HCT116 (cell line): Measurements from ENCODE around the gene XAGE1B. TPM values are rescaled to one million over a fixed set of nuclear protein-coding genes. Genes with fewer than 3 reads are reported as not detected.

ENCODE experiments used
- ATAC-seq: fragments of 200-7000 bp; cut with Tn5 transposase; 2 replicates; pipeline ENCODE4 v1.9.1; 2020; ENCODE audit warnings: mild to moderate bottlenecking, moderate library complexity
- BruUV-seq: library from RNA; stranded (reverse); fragments of 400-500 nt; replicated peaks from 2 replicates; lab custom pipeline; 2021; lab: Mats Ljungman, UMichigan
- CTCF ChIA-PET: fragments of 300-600 bp; sonication (Branson Sonifier 250); formaldehyde crosslinking; loops from one replicate; lab custom pipeline; 2021; ENCODE audit warnings: antibody characterized with exemption; lab: Charles Lee
- POLR2A ChIA-PET: fragments of 300-600, 350-600 bp; sonication (Branson Sonifier 250); formaldehyde crosslinking; loops from one replicate; lab custom pipeline; 2021; ENCODE audit warnings: antibody characterized with exemption; lab: Charles Lee
- RAD21 ChIA-PET, 2 experiments: fragments of 300-600 bp; sonication (Branson Sonifier 250); formaldehyde crosslinking; loops; one replicate each; lab custom pipeline; 2023; ENCODE audit warnings: low total read pairs in 2 of 2; ENCODE audit not compliant: uncharacterized antibody in 2 of 2, unreplicated experiment in 2 of 2, low non-redundant PET in 1 of 2; lab: Charles Lee
- DNase-seq: peaks from one replicate; pipeline ENCODE4 v3.0.0-alpha.2; 2010; ENCODE audit warnings: low read depth, low spot score
- H2AFZ ChIP-seq: fragments of 200-600 bp; shearing (Covaris generic), sonication (generic); 2 replicates; pipeline ENCODE4 v1.6.1; 2017; ENCODE audit warnings: low read depth, mixed run types, mixed read lengths, antibody characterized with exemption, low read length; ENCODE audit not compliant: poor library complexity, severe bottlenecking
- H3K27ac ChIP-seq: 2 replicates; pipeline ENCODE4 v1.5.1; 2012; ENCODE audit warnings: low read depth, low read length
- H3K27me3 ChIP-seq: fragments of 200-600 bp; sonication (generic); 2 replicates; pipeline ENCODE4 v1.6.1; 2016; ENCODE audit warnings: mixed run types, low read length, mixed read lengths; ENCODE audit not compliant: insufficient read depth
- H3K36me3 ChIP-seq, 2 experiments: fragments of 200-500 bp in 1 of 2; fragments of 200-600 bp in 1 of 2; sonication (Bioruptor generic) in 1 of 2; sonication (generic) in 1 of 2; 2 replicates each; pipeline versions ENCODE4 v1.5.1 to v1.6.1; 2014 to 2016; ENCODE audit warnings: low read length in 2 of 2, inconsistent platforms in 1 of 2, mixed read lengths in 1 of 2, mixed run types in 1 of 2; ENCODE audit not compliant: insufficient read depth in 2 of 2, control insufficient read depth in 1 of 2
- H3K4me1 ChIP-seq, 2 experiments: fragments of 200-600 bp in 1 of 2; sonication (generic) in 1 of 2; 2 replicates each; pipeline versions ENCODE4 v1.5.1 to v1.6.1; 2012 to 2017; ENCODE audit warnings: low read length in 2 of 2, inconsistent platforms in 1 of 2, mild to moderate bottlenecking in 1 of 2, mixed read lengths in 1 of 2, mixed run types in 1 of 2, moderate library complexity in 1 of 2; ENCODE audit not compliant: insufficient read depth in 2 of 2, control insufficient read depth in 1 of 2
- H3K4me2 ChIP-seq: fragments of 200-600 bp; sonication (generic); 2 replicates; pipeline ENCODE4 v1.6.1; 2017; ENCODE audit warnings: mixed run types, low read length, mixed read lengths
- H3K4me3 ChIP-seq, 2 experiments: fragments of 200-600 bp in 1 of 2; sonication (generic) in 1 of 2; replicated peaks in 1 of 2; 2 replicates each; pipeline ENCODE4 v1.5.1; 2011 to 2016; ENCODE audit warnings: low read length in 2 of 2, control low read depth in 1 of 2, low read depth in 1 of 2, mild to moderate bottlenecking in 1 of 2, mixed read lengths in 1 of 2, mixed run types in 1 of 2
- H3K79me2 ChIP-seq: fragments of 200-600 bp; sonication (generic); 2 replicates; pipeline ENCODE4 v1.6.1; 2017; ENCODE audit warnings: mild to moderate bottlenecking, mixed run types, low read length, moderate library complexity, mixed read lengths; ENCODE audit not compliant: insufficient read depth
- H3K9ac ChIP-seq: fragments of 200-600 bp; sonication (generic); 2 replicates; pipeline ENCODE4 v1.6.1; 2016; ENCODE audit warnings: low read length, mixed read lengths
- H3K9me2 ChIP-seq: fragments of 200-600 bp; sonication (generic), shearing (Covaris generic); 2 replicates; pipeline ENCODE4 v1.6.1; 2017; ENCODE audit warnings: mixed run types, mild to moderate bottlenecking, moderate library complexity; ENCODE audit not compliant: insufficient read depth
- H3K9me3 ChIP-seq, 2 experiments: fragments of 200-500 bp in 1 of 2; fragments of 200-600 bp in 1 of 2; sonication (Bioruptor generic) in 1 of 2; sonication (generic) in 1 of 2; 2 replicates each; pipeline ENCODE4 v1.6.1; 2014 to 2017; ENCODE audit warnings: low read length in 2 of 2, mixed read lengths in 2 of 2, inconsistent platforms in 1 of 2, low read depth in 1 of 2, mild to moderate bottlenecking in 1 of 2, mixed run types in 1 of 2, moderate library complexity in 1 of 2; ENCODE audit not compliant: control insufficient read depth in 1 of 2, insufficient read depth in 1 of 2
- H4K20me1 ChIP-seq: fragments of 200-600 bp; sonication (generic), shearing (Covaris generic); 2 replicates; pipeline ENCODE4 v1.6.1; 2017; ENCODE audit warnings: mixed run types, mild to moderate bottlenecking, moderate library complexity; ENCODE audit not compliant: insufficient read depth
- CBX3 ChIP-seq: IDR thresholded peaks from 2 replicates; pipeline ENCODE4 v1.6.1; 2012; ENCODE audit warnings: low read depth
- EGR1 ChIP-seq: IDR thresholded peaks from 2 replicates; pipeline ENCODE4 v1.6.1; 2012; ENCODE audit warnings: low read depth
- EZH2 ChIP-seq: fragments of 200-600 bp; sonication (generic); IDR thresholded peaks from 2 replicates; pipeline ENCODE4 v1.6.1; 2017; ENCODE audit warnings: antibody characterized with exemption, mixed run types
- EZH2phosphoT487 ChIP-seq: fragments of 200-600 bp; IDR thresholded peaks from 2 replicates; pipeline ENCODE4 v1.6.1; 2018; ENCODE audit warnings: antibody characterized with exemption, borderline replicate concordance
- FOSL1 ChIP-seq: IDR thresholded peaks from 2 replicates; pipeline ENCODE4 v1.6.1; 2012; ENCODE audit warnings: low read depth
- POLR2AphosphoS5 ChIP-seq: IDR thresholded peaks from 2 replicates; pipeline ENCODE4 v1.6.1; 2011; ENCODE audit warnings: mild to moderate bottlenecking, low read depth, low read length, moderate library complexity
- SIN3A ChIP-seq: IDR thresholded peaks from 2 replicates; pipeline ENCODE4 v1.6.1; 2012; ENCODE audit warnings: low read depth
- SP1 ChIP-seq: IDR thresholded peaks from 2 replicates; pipeline ENCODE4 v1.6.1; 2012; ENCODE audit warnings: low read depth
- TCF7L2 ChIP-seq: IDR thresholded peaks from 2 replicates; pipeline ENCODE4 v1.7.0; 2011; ENCODE audit warnings: borderline replicate concordance, inconsistent platforms; ENCODE audit not compliant: insufficient read depth, insufficient read length; ENCODE audit errors: extremely low read depth
- ZFX ChIP-seq: fragments of 450-650 bp; IDR thresholded peaks from 2 replicates; pipeline ENCODE4 v1.6.1; 2017
- intact Hi-C: fragments of 100-400 bp; cut with micrococcal nuclease; formaldehyde crosslinking; loops from 2 replicates; pipeline ENCODE4 v1.10.0; 2022
- total RNA-seq: library from RNA; stranded (reverse); gene quantifications from one replicate; pipeline ENCODE4 v1.2.1, GENCODE V29; 2021; ENCODE audit not compliant: unreplicated experiment
- TF ChIP-seq, protein P1 (sequence below): IDR thresholded peaks from 2 replicates; pipeline ENCODE4 v1.6.1; 2012; ENCODE audit warnings: low read depth
- TF ChIP-seq, protein P2 (sequence below): IDR thresholded peaks from 2 replicates; pipeline ENCODE4 v1.6.1; 2012
- TF ChIP-seq, protein P3 (sequence below): IDR thresholded peaks from 2 replicates; pipeline ENCODE4 v1.6.1; 2011; ENCODE audit warnings: mild to moderate bottlenecking, low read length, moderate library complexity; ENCODE audit not compliant: insufficient replicate concordance; ENCODE audit errors: extremely low read depth

Gene XAGE1B
- total RNA-seq, 1 experiment from 2014 or later, result not detected

- TF ChIP-seq POLR2AphosphoS5, result no peak
- TF ChIP-seq CBX3, result no peak
- TF ChIP-seq EGR1, result no peak
- TF ChIP-seq, protein P1, sequence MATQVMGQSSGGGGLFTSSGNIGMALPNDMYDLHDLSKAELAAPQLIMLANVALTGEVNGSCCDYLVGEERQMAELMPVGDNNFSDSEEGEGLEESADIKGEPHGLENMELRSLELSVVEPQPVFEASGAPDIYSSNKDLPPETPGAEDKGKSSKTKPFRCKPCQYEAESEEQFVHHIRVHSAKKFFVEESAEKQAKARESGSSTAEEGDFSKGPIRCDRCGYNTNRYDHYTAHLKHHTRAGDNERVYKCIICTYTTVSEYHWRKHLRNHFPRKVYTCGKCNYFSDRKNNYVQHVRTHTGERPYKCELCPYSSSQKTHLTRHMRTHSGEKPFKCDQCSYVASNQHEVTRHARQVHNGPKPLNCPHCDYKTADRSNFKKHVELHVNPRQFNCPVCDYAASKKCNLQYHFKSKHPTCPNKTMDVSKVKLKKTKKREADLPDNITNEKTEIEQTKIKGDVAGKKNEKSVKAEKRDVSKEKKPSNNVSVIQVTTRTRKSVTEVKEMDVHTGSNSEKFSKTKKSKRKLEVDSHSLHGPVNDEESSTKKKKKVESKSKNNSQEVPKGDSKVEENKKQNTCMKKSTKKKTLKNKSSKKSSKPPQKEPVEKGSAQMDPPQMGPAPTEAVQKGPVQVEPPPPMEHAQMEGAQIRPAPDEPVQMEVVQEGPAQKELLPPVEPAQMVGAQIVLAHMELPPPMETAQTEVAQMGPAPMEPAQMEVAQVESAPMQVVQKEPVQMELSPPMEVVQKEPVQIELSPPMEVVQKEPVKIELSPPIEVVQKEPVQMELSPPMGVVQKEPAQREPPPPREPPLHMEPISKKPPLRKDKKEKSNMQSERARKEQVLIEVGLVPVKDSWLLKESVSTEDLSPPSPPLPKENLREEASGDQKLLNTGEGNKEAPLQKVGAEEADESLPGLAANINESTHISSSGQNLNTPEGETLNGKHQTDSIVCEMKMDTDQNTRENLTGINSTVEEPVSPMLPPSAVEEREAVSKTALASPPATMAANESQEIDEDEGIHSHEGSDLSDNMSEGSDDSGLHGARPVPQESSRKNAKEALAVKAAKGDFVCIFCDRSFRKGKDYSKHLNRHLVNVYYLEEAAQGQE, result no peak
- TF ChIP-seq, protein P2, sequence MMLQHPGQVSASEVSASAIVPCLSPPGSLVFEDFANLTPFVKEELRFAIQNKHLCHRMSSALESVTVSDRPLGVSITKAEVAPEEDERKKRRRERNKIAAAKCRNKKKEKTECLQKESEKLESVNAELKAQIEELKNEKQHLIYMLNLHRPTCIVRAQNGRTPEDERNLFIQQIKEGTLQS, result no peak
These were observed 6.9 kb downstream of the XAGE1B start (continued) for GRCh38 chrX:52509916-52510315.

DNA sequence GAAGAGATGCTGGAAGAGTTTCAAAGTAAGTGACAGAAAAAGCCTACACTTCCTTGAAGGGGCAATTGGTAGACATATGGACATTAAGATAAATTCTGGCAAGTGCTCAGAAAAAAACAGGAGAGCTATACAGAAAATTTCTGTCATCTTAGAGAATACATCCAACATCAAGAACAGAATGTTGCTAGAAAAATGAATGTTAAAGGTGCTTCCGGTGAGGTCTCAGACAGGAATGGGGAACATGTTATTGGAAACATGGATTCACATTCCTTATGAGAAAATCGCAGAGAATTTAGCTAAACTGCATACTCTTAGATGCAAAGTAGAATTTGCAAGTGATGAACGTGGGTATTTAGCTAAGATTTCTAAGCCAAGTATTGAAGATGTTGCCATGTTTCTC, 9.5 kb downstream of the XAGE1B start:
- RAD21 ChIA-PET, result no interaction called here

More for the DNA sequence above, 9.5 kb downstream of the XAGE1B start:
- H3K9me3 ChIP-seq, result no peaks in the 10 kb centered on the region
- TF ChIP-seq TCF7L2, result no peak
- TF ChIP-seq SIN3A, result no peak
- no peak for TF ChIP-seq SP1
- no peak for TF ChIP-seq EZH2
- TF ChIP-seq ZFX, result no peak
- TF ChIP-seq, protein P3, sequence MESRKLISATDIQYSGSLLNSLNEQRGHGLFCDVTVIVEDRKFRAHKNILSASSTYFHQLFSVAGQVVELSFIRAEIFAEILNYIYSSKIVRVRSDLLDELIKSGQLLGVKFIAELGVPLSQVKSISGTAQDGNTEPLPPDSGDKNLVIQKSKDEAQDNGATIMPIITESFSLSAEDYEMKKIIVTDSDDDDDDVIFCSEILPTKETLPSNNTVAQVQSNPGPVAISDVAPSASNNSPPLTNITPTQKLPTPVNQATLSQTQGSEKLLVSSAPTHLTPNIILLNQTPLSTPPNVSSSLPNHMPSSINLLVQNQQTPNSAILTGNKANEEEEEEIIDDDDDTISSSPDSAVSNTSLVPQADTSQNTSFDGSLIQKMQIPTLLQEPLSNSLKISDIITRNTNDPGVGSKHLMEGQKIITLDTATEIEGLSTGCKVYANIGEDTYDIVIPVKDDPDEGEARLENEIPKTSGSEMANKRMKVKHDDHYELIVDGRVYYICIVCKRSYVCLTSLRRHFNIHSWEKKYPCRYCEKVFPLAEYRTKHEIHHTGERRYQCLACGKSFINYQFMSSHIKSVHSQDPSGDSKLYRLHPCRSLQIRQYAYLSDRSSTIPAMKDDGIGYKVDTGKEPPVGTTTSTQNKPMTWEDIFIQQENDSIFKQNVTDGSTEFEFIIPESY, result no peak
- TF ChIP-seq EZH2phosphoT487, result no peak
- no peak for TF ChIP-seq FOSL1
- TF ChIP-seq, protein P2, result no peak
- TF ChIP-seq, all 23 proteins: peak for 0
- DNase-seq, result no peak
- intact Hi-C loops, result no loop called here
- Histone ChIP-seq H3K27ac (no peak overlapping the region), H3K4me2 (no peak overlapping the region), H2AFZ (no peak overlapping the region), H3K36me3 (no peaks in the 10 kb centered on the region), H4K20me1 (no peaks in the 10 kb centered on the region), H3K79me2 (no peaks in the 10 kb centered on the region), H3K27me3 (peaks cover 7% of the 10 kb centered on the region; the same call in 1 of the 2 replicates), H3K4me3 (no peak overlapping the region), H3K9ac (no peak overlapping the region), H3K4me1 (no peaks in the 10 kb centered on the region), H3K9me2 (no peaks in the 10 kb centered on the region)
- ChIA-PET POLR2A (no interaction called here), CTCF (no interaction called here)
- BruUV-seq, result no TSS peak
- ATAC-seq, result no peak
